HG03457 (cell line): Measurements from ENCODE around the gene DOCK9.

Source experiments
- ATAC-seq: cut with Tn5 transposase; IDR thresholded peaks from one replicate; pipeline ENCODE4 v1.9.1; 2021; ENCODE audit warnings: moderate number of reproducible peaks; ENCODE audit not compliant: unreplicated experiment

DOCK9 gene

GRCh38 chr13:98978280-98978679 is 416 bp upstream of the DOCK9 start:
- no peak for ATAC-seq

GRCh38 chr13:98976941-98977340 is 923 bp downstream of the DOCK9 start:
- ATAC-seq, result no peak

GRCh38 chr13:98976338-98976737 is 1.5 kb downstream of the DOCK9 start:
- no peak for ATAC-seq

- ATAC-seq, result no peak
These were observed 2.0 kb downstream of the DOCK9 start for GRCh38 chr13:98975822-98976261.

- ATAC-seq, result no peak
These were observed 3.8 kb downstream of the DOCK9 start for GRCh38 chr13:98974053-98974452.

- no peak for ATAC-seq
These were observed 5.2 kb downstream of the DOCK9 start for GRCh38 chr13:98972627-98973026.

GRCh38 chr13:98972059-98972458 is 5.8 kb downstream of the DOCK9 start:
- ATAC-seq, result no peak

GRCh38 chr13:98970330-98970729 is 7.5 kb downstream of the DOCK9 start:
- no peak for ATAC-seq

GRCh38 chr13:98967491-98967890 is 10.4 kb downstream of the DOCK9 start:
- no peak for ATAC-seq

- no peak for ATAC-seq
These were observed 11.8 kb downstream of the DOCK9 start for GRCh38 chr13:98966019-98966418.

GRCh38 chr13:98965325-98965724 is 12.5 kb downstream of the DOCK9 start:
- no peak for ATAC-seq

GRCh38 chr13:98963917-98964316 is 13.9 kb downstream of the DOCK9 start:
- ATAC-seq, result no peak

GRCh38 chr13:98962901-98963590 is 14.8 kb downstream of the DOCK9 start:
- no peak for ATAC-seq

GRCh38 chr13:98961503-98962105 is 16.3 kb downstream of the DOCK9 start:
- ATAC-seq, result no peak

- ATAC-seq, result no peak
These were observed 17.0 kb downstream of the DOCK9 start for GRCh38 chr13:98960606-98961502.

GRCh38 chr13:98959786-98960605 is 17.9 kb downstream of the DOCK9 start:
- ATAC-seq, result no peak

- no peak for ATAC-seq
These were observed 18.6 kb downstream of the DOCK9 start for GRCh38 chr13:98959291-98959690.

GRCh38 chr13:98958443-98958794 is 19.4 kb downstream of the DOCK9 start:
- ATAC-seq, result no peak

GRCh38 chr13:98957731-98958442 is 20.0 kb downstream of the DOCK9 start:
- no peak for ATAC-seq

- ATAC-seq, result no peak
These were observed 22.5 kb downstream of the DOCK9 start for GRCh38 chr13:98955336-98955735.
